ENCODE data around the gene FUBP1.
A peak's percentile ranks its signal among the peaks of the same experiment; 100 is the strongest.

The FUBP1 gene

GRCh38 chr1:78009276-78009675 is 30.4 kb upstream of the FUBP1 start:
- Histone ChIP-seq H3K4me3 (ENCODE audit: low read depth, low read length) (no peak overlapping the region), H3K27me3 (no peaks in the 10 kb centered on the region), H3K9me3 (no peaks in the 10 kb centered on the region), H3K36me3 (no peaks in the 10 kb centered on the region), H3K4me1 (no peaks in the 10 kb centered on the region)
- no peak for DNase-seq
- TF ChIP-seq, protein P1, sequence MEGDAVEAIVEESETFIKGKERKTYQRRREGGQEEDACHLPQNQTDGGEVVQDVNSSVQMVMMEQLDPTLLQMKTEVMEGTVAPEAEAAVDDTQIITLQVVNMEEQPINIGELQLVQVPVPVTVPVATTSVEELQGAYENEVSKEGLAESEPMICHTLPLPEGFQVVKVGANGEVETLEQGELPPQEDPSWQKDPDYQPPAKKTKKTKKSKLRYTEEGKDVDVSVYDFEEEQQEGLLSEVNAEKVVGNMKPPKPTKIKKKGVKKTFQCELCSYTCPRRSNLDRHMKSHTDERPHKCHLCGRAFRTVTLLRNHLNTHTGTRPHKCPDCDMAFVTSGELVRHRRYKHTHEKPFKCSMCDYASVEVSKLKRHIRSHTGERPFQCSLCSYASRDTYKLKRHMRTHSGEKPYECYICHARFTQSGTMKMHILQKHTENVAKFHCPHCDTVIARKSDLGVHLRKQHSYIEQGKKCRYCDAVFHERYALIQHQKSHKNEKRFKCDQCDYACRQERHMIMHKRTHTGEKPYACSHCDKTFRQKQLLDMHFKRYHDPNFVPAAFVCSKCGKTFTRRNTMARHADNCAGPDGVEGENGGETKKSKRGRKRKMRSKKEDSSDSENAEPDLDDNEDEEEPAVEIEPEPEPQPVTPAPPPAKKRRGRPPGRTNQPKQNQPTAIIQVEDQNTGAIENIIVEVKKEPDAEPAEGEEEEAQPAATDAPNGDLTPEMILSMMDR (IDR thresholded peaks at IDR 0.05; ENCODE audit: low read depth, low read length), result no peak

- Histone ChIP-seq H3K4me1 (no peaks in the 10 kb centered on the region), H3K4me3 (ENCODE audit: low read depth, low read length) (no peak overlapping the region), H3K36me3 (no peaks in the 10 kb centered on the region), H3K27me3 (no peaks in the 10 kb centered on the region), H3K9me3 (no peaks in the 10 kb centered on the region)
- TF ChIP-seq, protein P1 (IDR thresholded peaks at IDR 0.05; ENCODE audit: low read depth, low read length), result no peak
- no peak for DNase-seq
These were observed 28.9 kb upstream of the FUBP1 start for GRCh38 chr1:78007677-78008341.

GRCh38 chr1:78006521-78006920 is 27.6 kb upstream of the FUBP1 start:
- H3K4me3 ChIP-seq (ENCODE audit: low read depth, low read length), result no peak overlapping the region
- DNase-seq, result no peak
- H3K36me3 ChIP-seq, result no peaks in the 10 kb centered on the region
- TF ChIP-seq, protein P1 (IDR thresholded peaks at IDR 0.05; ENCODE audit: low read depth, low read length), result no peak
- H3K27me3 ChIP-seq, result no peaks in the 10 kb centered on the region
- H3K4me1 ChIP-seq, result no peaks in the 10 kb centered on the region
- H3K9me3 ChIP-seq, result no peaks in the 10 kb centered on the region

GRCh38 chr1:78005755-78006154 is 26.9 kb upstream of the FUBP1 start:
- TF ChIP-seq, protein P1 (IDR thresholded peaks at IDR 0.05; ENCODE audit: low read depth, low read length), result no peak

DNA sequence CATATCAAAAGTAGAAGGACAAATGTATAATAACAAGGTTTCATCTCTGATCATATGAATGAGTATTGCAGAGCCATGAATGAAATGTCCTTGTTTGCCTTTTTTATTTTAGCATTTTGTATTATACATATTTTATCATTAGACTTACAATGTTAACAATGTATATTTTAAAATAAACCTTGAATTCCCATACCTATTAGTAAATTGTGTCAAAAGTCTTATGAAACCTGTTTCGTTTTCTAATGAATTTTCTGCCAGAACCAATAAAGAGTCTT is 26.5 kb upstream of the FUBP1 start:
- H3K9me3 ChIP-seq, result no peaks in the 10 kb centered on the region
- no peaks in the 10 kb centered on the region for H3K36me3 ChIP-seq
- no peaks in the 10 kb centered on the region for H3K27me3 ChIP-seq
- TF ChIP-seq, protein P1 (IDR thresholded peaks at IDR 0.05; ENCODE audit: low read depth, low read length), result no peak
- peak overlapping the region; percentile 62 for H3K4me3 ChIP-seq (ENCODE audit: low read depth, low read length)
- no peaks in the 10 kb centered on the region for H3K4me1 ChIP-seq
- DNase-seq, result no peak

More at GRCh38 chr1:78005755-78006154, 26.9 kb upstream of the FUBP1 start:
- peak overlapping the region; percentile 62; the same call in 1 of the 2 replicates for H3K4me3 ChIP-seq (ENCODE audit: low read depth, low read length)
- H3K27me3 ChIP-seq, result no peaks in the 10 kb centered on the region
- no peaks in the 10 kb centered on the region for H3K36me3 ChIP-seq
- no peak for DNase-seq
- H3K9me3 ChIP-seq, result no peaks in the 10 kb centered on the region
- no peaks in the 10 kb centered on the region for H3K4me1 ChIP-seq

GRCh38 chr1:78004719-78005447 is 26.0 kb upstream of the FUBP1 start, which contains the start of gene DNAJB4:
Gene DNAJB4, plus strand, starts transcription at chr1:78004939. Its CDS starts 172 bp downstream, at chr1:78005111.
- no peaks in the 10 kb centered on the region for H3K36me3 ChIP-seq
- peak within 1 kb of the TSS; percentile 62 for H3K4me3 ChIP-seq (ENCODE audit: low read depth, low read length)
- H3K4me1 ChIP-seq, result no peaks in the 10 kb centered on the region
- no peaks in the 10 kb centered on the region for H3K9me3 ChIP-seq
- TF ChIP-seq, protein P1 (IDR thresholded peaks at IDR 0.05; ENCODE audit: low read depth, low read length), result no peak
- peak; percentile 41 for DNase-seq
- H3K27me3 ChIP-seq, result no peaks in the 10 kb centered on the region

Data from BE2C (cell line).